ENCODE results near the gene MEIS1.

Gene MEIS1

DNA sequence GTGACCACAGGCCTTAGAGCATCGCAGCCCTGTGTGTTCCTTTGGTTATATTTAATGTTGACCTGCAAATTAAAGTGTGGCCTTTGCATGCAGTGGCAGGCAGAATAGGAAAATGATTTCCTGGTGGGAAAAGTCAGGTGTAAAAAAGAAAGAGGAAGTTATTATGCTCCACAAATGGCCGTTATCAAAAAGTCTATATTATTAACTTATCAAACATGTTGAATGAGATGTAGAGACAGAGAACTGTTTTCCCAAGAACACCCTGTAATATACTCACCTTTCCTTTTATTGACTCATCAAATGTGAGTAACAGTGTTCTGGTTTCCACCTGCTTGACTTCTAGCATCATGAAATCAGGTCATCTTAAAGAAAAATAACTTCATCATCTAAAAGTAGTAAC is 35.3 kb downstream of the MEIS1 start:
- Histone ChIP-seq H3K27me3 (replicated peaks; ENCODE audit: control insufficient read depth, insufficient read depth, low read length) (no peaks in the 10 kb centered on the region), H3K4me3 (replicated peaks; ENCODE audit: low read depth, low read length) (no peak overlapping the region), H3K36me3 (ENCODE audit: control insufficient read depth, insufficient read depth, low read length) (no peaks in the 10 kb centered on the region)
- no peak for DNase-seq (ENCODE audit: extremely low read depth, insufficient read length)
- TF ChIP-seq CTCF (IDR thresholded peaks at IDR 0.05; ENCODE audit: insufficient read depth, low read length, poor library complexity, severe bottlenecking), result no peak

GRCh38 chr2:66472225-66472843 is 37.4 kb downstream of the MEIS1 start:
- no peak for TF ChIP-seq CTCF (IDR thresholded peaks at IDR 0.05; ENCODE audit: insufficient read depth, low read length, poor library complexity, severe bottlenecking)
- DNase-seq (ENCODE audit: extremely low read depth, insufficient read length), result no peak
- Histone ChIP-seq H3K27me3 (replicated peaks; ENCODE audit: control insufficient read depth, insufficient read depth, low read length) (no peaks in the 10 kb centered on the region), H3K4me3 (replicated peaks; ENCODE audit: low read depth, low read length) (no peak overlapping the region), H3K36me3 (ENCODE audit: control insufficient read depth, insufficient read depth, low read length) (no peaks in the 10 kb centered on the region)

DNA sequence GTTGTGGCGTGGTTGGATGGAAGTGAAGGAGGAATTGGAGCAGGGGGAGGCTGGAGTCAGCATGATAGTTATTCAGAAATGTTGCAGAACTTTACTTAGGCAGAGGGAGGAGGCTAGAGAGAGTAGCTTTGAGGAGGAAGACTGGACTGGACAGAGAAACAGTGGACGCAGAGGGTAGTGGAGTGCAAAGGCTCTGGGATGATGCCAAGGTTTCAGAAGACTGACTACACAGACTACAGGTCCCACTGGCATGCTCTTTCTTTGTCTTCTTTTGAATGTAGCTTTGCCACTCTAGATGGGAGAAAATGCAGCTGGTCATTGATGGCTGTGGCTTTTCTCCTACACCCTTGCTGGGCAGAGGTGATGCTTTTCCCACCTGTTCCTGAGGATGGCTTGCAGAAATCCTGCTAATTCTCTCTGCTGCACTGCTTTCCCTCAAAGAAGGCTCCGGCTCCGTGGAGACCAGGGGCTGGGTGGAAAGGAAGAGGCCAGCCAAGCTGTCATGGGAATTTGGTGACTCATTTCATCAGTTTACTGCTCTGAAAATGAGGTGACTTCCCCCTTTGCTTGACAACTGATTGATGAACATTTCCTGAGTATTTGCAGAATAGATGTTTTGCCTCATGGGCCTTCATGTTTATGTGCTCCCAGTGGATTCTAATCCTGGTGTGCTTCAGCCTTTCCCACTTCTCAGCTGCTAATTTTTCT is 42.4 kb downstream of the MEIS1 start:
- no peaks in the 10 kb centered on the region for H3K36me3 ChIP-seq (ENCODE audit: control insufficient read depth, insufficient read depth, low read length)
- no peaks in the 10 kb centered on the region for H3K27me3 ChIP-seq (replicated peaks; ENCODE audit: control insufficient read depth, insufficient read depth, low read length)
- DNase-seq (ENCODE audit: extremely low read depth, insufficient read length), result no peak
- no peak for TF ChIP-seq CTCF (IDR thresholded peaks at IDR 0.05; ENCODE audit: insufficient read depth, low read length, poor library complexity, severe bottlenecking)
- H3K4me3 ChIP-seq (replicated peaks; ENCODE audit: low read depth, low read length), result no peak overlapping the region

DNA sequence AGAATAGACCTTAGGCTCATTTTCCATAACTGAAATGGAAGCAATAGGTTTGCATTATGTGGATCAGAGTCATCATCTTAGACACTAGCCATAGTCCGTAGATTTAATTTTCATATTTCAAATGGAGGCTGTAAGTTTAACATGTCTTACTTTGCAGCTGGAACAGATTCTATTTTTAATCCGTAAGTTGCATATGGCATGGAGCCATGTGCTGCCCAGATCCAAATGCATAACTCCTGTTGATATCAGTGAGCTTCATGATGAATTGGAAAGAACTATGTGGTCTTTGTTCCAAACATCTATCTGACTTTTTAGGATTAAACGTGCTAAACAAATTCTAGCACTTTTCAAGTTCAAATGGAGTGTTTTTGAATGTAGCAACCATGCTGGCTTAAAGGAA is 43.4 kb downstream of the MEIS1 start:
- DNase-seq (ENCODE audit: extremely low read depth, insufficient read length), result no peak
- H3K36me3 ChIP-seq (ENCODE audit: control insufficient read depth, insufficient read depth, low read length), result no peaks in the 10 kb centered on the region
- TF ChIP-seq CTCF (IDR thresholded peaks at IDR 0.05; ENCODE audit: insufficient read depth, low read length, poor library complexity, severe bottlenecking), result no peak
- no peaks in the 10 kb centered on the region for H3K27me3 ChIP-seq (replicated peaks; ENCODE audit: control insufficient read depth, insufficient read depth, low read length)
- H3K4me3 ChIP-seq (replicated peaks; ENCODE audit: low read depth, low read length), result no peak overlapping the region

GRCh38 chr2:66478731-66479316 is 43.9 kb downstream of the MEIS1 start:
- no peak for TF ChIP-seq CTCF (IDR thresholded peaks at IDR 0.05; ENCODE audit: insufficient read depth, low read length, poor library complexity, severe bottlenecking)
- Histone ChIP-seq H3K4me3 (replicated peaks; ENCODE audit: low read depth, low read length) (no peak overlapping the region), H3K36me3 (ENCODE audit: control insufficient read depth, insufficient read depth, low read length) (no peaks in the 10 kb centered on the region), H3K27me3 (replicated peaks; ENCODE audit: control insufficient read depth, insufficient read depth, low read length) (no peaks in the 10 kb centered on the region)
- no peak for DNase-seq (ENCODE audit: extremely low read depth, insufficient read length)

Data from GM06990 (cell line).